KMS-11 (cell line): ENCODE data around the gene DPM2.

ENCODE experiments used
- H2AFZ ChIP-seq: fragments of 200-600 bp; sonication (generic); 2 replicates; pipeline ENCODE4 v1.6.1; 2016; ENCODE audit warnings: antibody characterized with exemption, mixed run types, low read depth
- H3K27ac ChIP-seq: fragments of 200-600 bp; sonication (generic); 2 replicates; pipeline ENCODE4 v1.6.1; 2016; ENCODE audit warnings: mild to moderate bottlenecking, mixed run types
- H3K27me3 ChIP-seq: fragments of 200-600 bp; sonication (generic); 2 replicates; pipeline ENCODE4 v1.6.1; 2017; ENCODE audit warnings: mild to moderate bottlenecking, low read depth, mixed run types, moderate library complexity; ENCODE audit not compliant: insufficient read depth
- H3K36me3 ChIP-seq: fragments of 200-600 bp; sonication (generic); 2 replicates; pipeline ENCODE4 v1.6.1; 2017; ENCODE audit warnings: mild to moderate bottlenecking, mixed run types; ENCODE audit not compliant: insufficient read depth
- H3K4me1 ChIP-seq: fragments of 200-600 bp; sonication (generic); 2 replicates; pipeline ENCODE4 v1.6.1; 2016; ENCODE audit warnings: mild to moderate bottlenecking, low read depth, mixed run types; ENCODE audit not compliant: poor library complexity, severe bottlenecking
- H3K4me2 ChIP-seq: fragments of 200-600 bp; sonication (generic); 2 replicates; pipeline ENCODE4 v1.7.0; 2016; ENCODE audit warnings: mild to moderate bottlenecking, mixed run types
- H3K4me3 ChIP-seq: fragments of 200-600 bp; sonication (generic); IDR thresholded peaks from 2 replicates; pipeline ENCODE4 v1.6.1; 2017; ENCODE audit warnings: low read depth, low read length, mixed read lengths; ENCODE audit not compliant: insufficient read depth
- H3K79me2 ChIP-seq: fragments of 200-600 bp; sonication (generic); 2 replicates; pipeline ENCODE4 v1.6.1; 2016; ENCODE audit warnings: low read depth, mixed run types; ENCODE audit not compliant: insufficient read depth
- H3K9ac ChIP-seq: fragments of 200-600 bp; sonication (generic); 2 replicates; pipeline ENCODE4 v1.6.1; 2016; ENCODE audit warnings: mild to moderate bottlenecking, mixed run types
- H4K20me1 ChIP-seq: fragments of 200-600 bp; sonication (generic); 2 replicates; pipeline ENCODE4 v1.6.1; 2016; ENCODE audit warnings: mild to moderate bottlenecking, mixed run types; ENCODE audit not compliant: insufficient read depth
- TF ChIP-seq, protein P1 (sequence below): fragments of 200-600 bp; sonication (generic); conservative IDR thresholded peaks from 2 replicates; pipeline ENCODE4 v1.6.1; 2017; ENCODE audit warnings: low read depth, mild to moderate bottlenecking, antibody characterized with exemption, low read length, moderate library complexity, mixed read lengths

The DPM2 gene

GRCh38 chr9:127966416-127967150, 28.9 kb upstream of the DPM2 start:
- no peak overlapping the region for H3K27ac ChIP-seq
- H2AFZ ChIP-seq = no peak overlapping the region
- H3K27me3 ChIP-seq = no peaks in the 10 kb centered on the region
- H3K4me2 ChIP-seq = no peak overlapping the region
- peaks cover 27% of the 10 kb centered on the region for H3K79me2 ChIP-seq
- H3K4me3 ChIP-seq = no peak overlapping the region
- peaks cover 53% of the 10 kb centered on the region for H3K4me1 ChIP-seq
- TF ChIP-seq, protein P1, sequence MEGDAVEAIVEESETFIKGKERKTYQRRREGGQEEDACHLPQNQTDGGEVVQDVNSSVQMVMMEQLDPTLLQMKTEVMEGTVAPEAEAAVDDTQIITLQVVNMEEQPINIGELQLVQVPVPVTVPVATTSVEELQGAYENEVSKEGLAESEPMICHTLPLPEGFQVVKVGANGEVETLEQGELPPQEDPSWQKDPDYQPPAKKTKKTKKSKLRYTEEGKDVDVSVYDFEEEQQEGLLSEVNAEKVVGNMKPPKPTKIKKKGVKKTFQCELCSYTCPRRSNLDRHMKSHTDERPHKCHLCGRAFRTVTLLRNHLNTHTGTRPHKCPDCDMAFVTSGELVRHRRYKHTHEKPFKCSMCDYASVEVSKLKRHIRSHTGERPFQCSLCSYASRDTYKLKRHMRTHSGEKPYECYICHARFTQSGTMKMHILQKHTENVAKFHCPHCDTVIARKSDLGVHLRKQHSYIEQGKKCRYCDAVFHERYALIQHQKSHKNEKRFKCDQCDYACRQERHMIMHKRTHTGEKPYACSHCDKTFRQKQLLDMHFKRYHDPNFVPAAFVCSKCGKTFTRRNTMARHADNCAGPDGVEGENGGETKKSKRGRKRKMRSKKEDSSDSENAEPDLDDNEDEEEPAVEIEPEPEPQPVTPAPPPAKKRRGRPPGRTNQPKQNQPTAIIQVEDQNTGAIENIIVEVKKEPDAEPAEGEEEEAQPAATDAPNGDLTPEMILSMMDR = no peak
- H3K36me3 ChIP-seq = no peaks in the 10 kb centered on the region
- H4K20me1 ChIP-seq = no peaks in the 10 kb centered on the region
- no peak overlapping the region for H3K9ac ChIP-seq

- Histone ChIP-seq H3K27me3 (no peaks in the 10 kb centered on the region), H4K20me1 (no peaks in the 10 kb centered on the region), H3K9ac (no peak overlapping the region), H2AFZ (no peak overlapping the region), H3K4me1 (peaks cover 46% of the 10 kb centered on the region), H3K79me2 (peaks cover 32% of the 10 kb centered on the region), H3K36me3 (no peaks in the 10 kb centered on the region), H3K4me3 (no peak overlapping the region), H3K27ac (no peak overlapping the region), H3K4me2 (no peak overlapping the region)
- TF ChIP-seq, protein P1 = no peak
Observed at GRCh38 chr9:127965953-127966352, 28.3 kb upstream of the DPM2 start.

GRCh38 chr9:127963359-127964064, 25.9 kb upstream of the DPM2 start:
- H3K4me2 ChIP-seq = no peak overlapping the region
- no peak overlapping the region for H3K4me3 ChIP-seq
- H3K36me3 ChIP-seq = no peaks in the 10 kb centered on the region
- H3K27me3 ChIP-seq = no peaks in the 10 kb centered on the region
- no peaks in the 10 kb centered on the region for H4K20me1 ChIP-seq
- H2AFZ ChIP-seq = no peak overlapping the region
- H3K9ac ChIP-seq = no peak overlapping the region
- H3K4me1 ChIP-seq = peaks cover 28% of the 10 kb centered on the region
- H3K27ac ChIP-seq = no peak overlapping the region
- H3K79me2 ChIP-seq = peaks cover 22% of the 10 kb centered on the region
- TF ChIP-seq, protein P1 = no peak

DNA sequence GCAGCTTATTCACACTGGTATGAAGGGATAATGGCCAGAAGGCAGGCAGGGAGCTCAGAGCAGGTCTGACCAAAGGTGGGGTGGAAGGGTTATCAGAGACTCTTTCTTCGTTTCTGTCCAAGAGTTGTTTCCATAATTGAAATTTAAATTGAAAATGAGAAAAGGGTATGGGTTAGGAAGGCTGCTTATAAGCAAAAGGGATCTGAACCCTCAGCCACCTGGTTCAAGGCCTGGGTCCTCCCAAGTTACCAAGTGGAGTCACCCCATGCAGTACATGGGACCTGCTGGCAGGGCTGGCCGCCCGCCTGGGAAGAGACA, 25.3 kb upstream of the DPM2 start:
- peaks cover 23% of the 10 kb centered on the region for H3K4me1 ChIP-seq

More for the DNA sequence above, 25.3 kb upstream of the DPM2 start:
- H3K9ac ChIP-seq = no peak overlapping the region
- TF ChIP-seq, protein P1 = no peak
- H3K27ac ChIP-seq = no peak overlapping the region
- H4K20me1 ChIP-seq = no peaks in the 10 kb centered on the region
- no peaks in the 10 kb centered on the region for H3K27me3 ChIP-seq
- no peaks in the 10 kb centered on the region for H3K36me3 ChIP-seq
- H2AFZ ChIP-seq = no peak overlapping the region
- no peak overlapping the region for H3K4me2 ChIP-seq
- no peak overlapping the region for H3K4me3 ChIP-seq
- H3K79me2 ChIP-seq = peaks cover 17% of the 10 kb centered on the region; the same call in 1 of the 2 replicates
